Hematopoietic multipotent progenitor cell treated with erythropoietin and hydrocortisone succinate and interleukin-3 and kit ligand, for 4 days (in vitro differentiated cells): Measurements from ENCODE around the gene DDX24.
A peak's percentile ranks its signal among the peaks of the same experiment; 100 is the strongest.

Experiments
- DNase-seq: peaks from one replicate; pipeline ENCODE4 v3.0.0-alpha.2; 2015

The DDX24 gene

GRCh38 chr14:94004015-94004414 is 77.0 kb downstream of the DDX24 start:
- DNase-seq = no peak

GRCh38 chr14:94003397-94003796 is 77.6 kb downstream of the DDX24 start:
- no peak for DNase-seq

- peak; percentile 76 for DNase-seq
Measured at GRCh38 chr14:94001501-94002396, 79.3 kb downstream of the DDX24 start.

- DNase-seq = no peak
Measured at GRCh38 chr14:94001016-94001415, 80.0 kb downstream of the DDX24 start.

- DNase-seq = no peak
Measured at GRCh38 chr14:94000267-94000666, 80.7 kb downstream of the DDX24 start.

- no peak for DNase-seq
Measured at GRCh38 chr14:93999573-93999972, 81.4 kb downstream of the DDX24 start.

- DNase-seq = no peak
Measured at GRCh38 chr14:93998871-93999403, 82.1 kb downstream of the DDX24 start.
